HG03025 (cell line): ENCODE measurements around the gene ANKRD44.
A peak's percentile ranks its signal among the peaks of the same experiment; 100 is the strongest.
"Not testable (repeated sequence)": the region's sequence is repeated elsewhere in the genome, so short reads cannot be mapped to it uniquely, and the experiment has no call there.

ENCODE experiments used
- ATAC-seq: cut with Tn5 transposase; IDR thresholded peaks from one replicate; pipeline ENCODE4 v1.9.1; 2021; ENCODE audit warnings: mild to moderate bottlenecking, moderate library complexity; ENCODE audit not compliant: unreplicated experiment, low FRiP score

The ANKRD44 gene

DNA sequence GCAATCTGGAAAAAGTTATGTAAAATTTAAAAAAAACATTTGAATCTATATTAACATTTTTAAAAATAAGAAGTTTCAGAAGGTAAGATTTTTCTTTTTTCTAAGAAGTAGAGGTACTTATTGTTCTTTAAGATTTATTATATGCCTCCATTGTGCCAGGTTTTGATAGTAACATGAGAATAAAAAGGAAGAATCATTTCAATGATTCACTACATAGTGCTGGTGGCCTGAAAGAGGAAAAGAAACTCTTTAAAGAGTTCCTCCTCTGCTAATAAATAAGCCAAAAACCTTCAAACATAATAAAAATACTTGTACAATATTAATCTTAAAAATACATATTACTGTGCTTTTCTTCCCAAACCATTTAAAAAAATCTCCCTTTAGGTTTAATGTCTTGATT lies 69.0 kb downstream of the ANKRD44 start:
- no peak for ATAC-seq

DNA sequence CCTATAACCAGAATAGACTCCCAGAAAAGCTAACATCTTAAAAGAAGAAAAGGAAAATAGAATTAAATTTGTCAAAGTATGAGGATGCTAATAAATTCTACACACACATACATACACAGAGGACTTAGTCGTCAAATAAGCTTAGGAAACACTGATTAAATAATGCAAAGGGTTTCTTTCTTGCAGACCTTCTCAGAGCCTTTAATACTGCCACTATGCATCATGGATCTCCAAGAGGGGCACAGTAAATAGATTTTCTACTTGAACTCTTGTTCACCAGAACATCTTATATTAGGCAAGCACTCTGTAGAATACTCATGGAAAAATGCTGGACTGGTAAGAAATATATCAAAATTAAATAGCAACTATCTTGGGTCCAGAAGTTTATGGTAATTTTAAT lies 69.4 kb downstream of the ANKRD44 start:
- no peak for ATAC-seq

DNA sequence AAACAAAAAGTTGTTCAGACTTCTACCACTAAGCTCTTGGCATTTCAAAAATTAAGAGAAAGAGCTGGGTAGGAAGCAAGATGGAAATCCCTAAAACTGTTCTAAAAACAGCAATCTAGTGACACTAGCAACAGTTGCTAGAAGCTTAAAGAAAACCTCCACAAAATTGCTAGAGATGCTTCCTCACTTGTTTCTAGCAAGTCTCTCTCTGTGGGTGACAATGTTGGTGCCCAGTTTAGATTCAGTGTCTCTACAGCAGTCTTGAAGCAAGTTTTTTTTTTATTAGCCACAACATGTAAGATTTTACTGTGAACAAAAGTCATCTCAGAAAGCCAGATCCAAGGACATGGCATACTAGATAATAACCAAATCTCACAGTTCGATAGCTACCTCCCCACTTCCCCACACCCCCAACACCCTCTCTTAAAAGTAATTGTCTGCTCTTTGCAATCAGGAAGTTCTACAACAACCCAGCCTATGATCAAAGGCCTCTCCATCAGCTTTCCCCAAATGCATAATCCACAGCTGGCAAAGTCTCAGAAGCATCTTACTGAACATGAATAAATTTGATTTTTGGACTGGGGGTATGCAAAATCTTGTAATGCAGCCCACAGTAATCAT lies 70.0 kb downstream of the ANKRD44 start:
- no peak for ATAC-seq

DNA sequence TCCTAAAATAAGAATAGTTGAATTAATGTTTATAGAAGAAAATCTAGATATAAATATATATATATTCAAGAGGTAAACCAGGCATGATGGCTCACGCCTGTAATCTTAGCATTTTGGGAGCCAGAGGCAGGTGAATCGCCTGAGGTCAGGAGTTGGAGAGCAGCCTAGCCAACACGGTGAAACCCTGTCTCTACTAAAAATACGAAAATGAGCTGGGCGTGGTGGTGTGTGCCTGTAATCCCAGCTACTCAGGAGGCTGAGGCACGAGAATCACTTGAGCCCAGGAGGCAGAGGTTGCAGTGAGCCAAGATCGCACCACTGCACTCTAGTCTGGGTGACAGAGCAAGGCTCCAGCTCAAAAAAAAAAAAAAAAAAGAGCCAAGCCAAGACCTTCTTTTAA lies 70.6 kb downstream of the ANKRD44 start:
- ATAC-seq: not testable (repeated sequence)

DNA sequence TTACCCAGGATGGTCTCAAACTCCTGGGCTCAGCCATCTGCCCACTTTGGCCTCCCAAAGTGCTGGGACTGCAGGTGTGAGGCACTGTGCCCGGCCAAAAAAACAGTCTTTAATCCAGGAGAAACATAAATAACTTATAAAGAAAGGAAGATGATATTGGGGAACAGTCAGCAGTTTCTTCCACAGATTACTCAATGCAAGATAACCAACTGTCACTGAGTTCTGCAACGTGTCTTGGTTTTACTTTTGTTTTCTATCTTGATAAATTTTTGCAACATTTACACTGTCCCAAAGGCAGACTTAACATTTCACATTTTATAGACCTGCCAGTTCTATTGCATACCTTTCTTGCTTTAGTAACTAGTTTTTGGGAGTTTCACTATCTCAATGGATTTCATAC lies 71.1 kb downstream of the ANKRD44 start:
- peak; percentile 64 for ATAC-seq

DNA sequence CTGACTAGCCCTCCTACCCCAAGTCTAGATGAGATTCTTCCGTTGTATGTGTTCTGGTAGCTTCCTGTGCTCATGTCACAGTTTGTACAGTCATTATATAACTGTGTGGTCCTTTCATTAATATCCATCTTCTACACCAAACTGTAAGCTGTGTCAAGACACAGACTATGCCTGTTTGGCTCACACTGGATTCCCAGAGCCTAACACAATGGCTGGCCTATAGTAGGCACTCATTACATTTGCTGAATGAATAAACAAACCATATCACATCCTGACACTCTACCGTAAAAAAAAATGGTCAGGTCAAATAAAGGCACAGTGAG lies 72.6 kb downstream of the ANKRD44 start:
- ATAC-seq: peak; percentile 59

DNA sequence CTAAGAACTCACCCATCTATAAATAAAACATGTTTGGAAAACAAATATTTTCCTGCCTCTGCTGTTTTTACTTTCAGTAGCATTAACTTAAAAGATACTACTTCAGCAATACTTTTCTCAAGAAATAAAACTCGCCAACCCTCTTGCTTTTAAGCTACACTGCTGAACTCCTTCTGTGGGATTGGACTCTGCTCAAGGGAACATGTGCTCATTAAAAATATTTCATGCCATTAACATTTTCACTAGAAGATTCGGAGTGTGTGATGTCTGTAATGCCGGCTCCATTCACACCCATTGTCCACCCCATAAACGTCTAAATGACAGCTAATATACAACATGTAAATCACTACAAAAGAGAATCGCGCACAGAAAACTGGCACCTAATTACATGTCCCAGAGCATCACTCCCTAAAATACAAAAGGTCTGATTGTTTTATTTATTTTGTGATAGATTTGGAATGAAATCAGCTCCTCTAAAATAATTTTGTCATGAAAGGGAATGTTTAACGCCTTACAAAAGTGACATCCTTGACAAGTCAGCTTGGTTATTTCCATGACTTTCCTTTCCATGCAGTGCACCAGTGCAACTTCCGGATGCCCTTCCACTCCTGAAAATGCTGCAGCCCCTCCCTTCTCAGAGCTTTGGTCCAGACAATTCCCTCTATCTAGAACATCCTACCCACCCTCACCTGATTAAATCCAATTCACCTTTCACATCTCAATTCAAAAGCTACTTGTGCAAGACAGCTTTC lies 73.1 kb downstream of the ANKRD44 start:
- ATAC-seq: no peak

DNA sequence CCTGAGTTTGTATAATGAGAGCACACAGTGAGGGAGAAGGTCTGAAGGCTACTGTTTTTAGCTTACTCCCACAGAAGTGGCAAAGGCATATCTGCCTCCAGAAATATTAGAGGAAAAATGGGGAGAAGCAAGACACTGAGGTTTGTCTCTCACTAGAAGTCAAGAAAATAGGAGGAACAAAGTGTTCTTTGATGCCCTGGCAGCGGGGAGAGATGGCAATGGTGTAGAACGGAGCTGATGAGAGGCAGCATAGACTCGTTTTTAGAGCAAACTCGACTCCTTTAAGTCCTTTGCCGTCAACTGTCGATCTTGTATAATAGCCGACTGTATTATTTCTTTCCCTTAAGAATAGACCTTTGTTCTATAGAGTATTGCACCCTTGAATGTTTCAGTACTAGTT lies 73.8 kb downstream of the ANKRD44 start:
- no peak for ATAC-seq

DNA sequence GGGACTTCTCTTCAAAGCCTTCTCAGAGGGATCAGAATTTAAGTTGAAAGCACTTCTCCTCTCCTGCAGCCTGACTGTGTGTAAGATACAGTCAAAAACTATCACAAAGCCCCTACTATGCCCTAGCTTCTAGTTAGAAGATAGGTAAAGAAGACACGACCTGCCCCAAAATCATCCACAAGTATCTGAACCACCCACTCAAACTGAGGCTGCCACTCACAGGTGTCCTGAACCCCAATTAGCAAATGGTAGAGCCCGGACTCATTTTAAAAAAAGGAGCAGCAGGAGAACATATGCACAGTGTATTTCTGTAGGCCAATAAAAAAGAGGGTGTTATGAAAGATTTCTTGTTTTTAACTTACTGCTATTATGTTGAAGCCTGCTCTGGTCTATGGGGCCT lies 74.4 kb downstream of the ANKRD44 start:
- ATAC-seq: no peak

DNA sequence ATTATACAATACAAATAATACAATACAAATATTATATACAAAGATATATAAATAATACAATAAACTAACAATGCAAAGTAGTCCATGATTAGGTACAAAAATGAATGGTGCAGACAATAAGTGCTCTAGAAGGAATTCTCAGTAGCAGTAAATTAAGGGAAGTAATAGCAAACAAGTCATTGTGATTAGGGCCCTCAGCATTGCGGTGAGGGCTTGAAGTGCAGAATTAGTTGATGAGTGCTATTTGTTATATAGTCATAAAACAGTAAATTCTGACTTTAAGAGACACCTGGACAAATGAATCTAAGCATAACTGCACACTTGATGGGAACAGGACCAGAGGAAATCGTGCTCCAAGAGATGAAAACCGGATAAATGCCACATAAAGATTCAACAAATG lies 74.9 kb downstream of the ANKRD44 start:
- no peak for ATAC-seq

DNA sequence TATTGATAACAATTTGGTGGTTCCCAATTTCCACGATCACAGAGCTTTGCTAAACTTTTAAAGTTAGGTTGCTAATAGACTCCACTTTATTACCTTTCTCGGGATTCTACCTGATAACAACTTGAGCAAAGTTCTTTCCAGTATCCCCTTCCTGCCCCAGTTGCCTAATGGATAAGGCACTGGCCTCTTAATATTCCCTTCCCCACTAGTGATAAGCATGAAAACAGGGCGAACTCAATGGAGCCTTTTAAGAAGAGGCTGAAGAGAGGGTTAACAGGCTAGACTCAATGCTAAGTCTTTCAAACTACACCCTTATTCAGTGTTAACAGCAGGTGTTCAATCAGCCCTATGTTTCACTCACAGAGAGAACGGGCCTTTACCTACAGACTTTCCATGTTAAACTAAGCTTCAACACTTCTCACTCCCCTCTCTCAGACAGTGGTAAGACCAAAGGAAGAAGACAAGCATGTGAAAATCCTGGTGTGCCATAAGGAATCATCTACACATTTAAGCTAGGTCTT lies 75.8 kb downstream of the ANKRD44 start:
- ATAC-seq: no peak

DNA sequence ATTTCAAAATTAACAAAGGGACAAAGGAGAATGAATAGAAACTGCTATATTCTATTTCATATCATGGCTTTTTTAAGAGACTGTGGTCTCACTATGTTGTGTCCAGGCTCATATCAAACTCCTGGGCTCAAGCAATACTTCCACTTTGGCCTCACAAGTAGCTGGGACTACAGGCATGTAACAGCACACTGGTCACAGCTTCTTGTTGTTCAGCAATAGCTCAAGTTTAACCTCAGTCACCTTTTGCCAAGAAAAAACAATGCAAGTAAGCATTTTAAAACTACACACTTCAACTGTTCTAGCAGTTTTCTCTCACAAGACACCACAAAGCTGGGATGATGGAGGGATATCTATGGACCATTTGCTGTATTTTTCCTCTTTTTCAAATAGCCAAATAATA lies 77.1 kb downstream of the ANKRD44 start:
- no peak for ATAC-seq

DNA sequence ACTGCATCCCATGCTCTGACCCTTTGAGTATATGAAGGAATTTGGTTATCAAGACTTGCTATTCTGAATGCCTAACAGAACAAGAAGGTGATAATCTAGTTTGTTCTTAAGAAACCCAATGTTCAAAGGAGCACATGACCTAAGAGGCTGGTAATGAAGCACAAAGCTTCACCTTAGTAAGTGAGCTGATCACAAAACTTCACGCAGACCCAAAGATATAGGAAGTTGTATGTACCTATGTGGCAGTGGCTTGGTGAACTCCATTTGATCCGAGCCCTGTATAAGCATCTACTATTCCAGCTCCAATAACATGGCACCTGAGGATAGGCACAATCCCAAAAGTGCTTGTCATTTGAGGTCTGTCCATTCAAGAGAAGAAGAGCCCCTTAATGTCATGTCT lies 78.6 kb downstream of the ANKRD44 start:
- no peak for ATAC-seq

DNA sequence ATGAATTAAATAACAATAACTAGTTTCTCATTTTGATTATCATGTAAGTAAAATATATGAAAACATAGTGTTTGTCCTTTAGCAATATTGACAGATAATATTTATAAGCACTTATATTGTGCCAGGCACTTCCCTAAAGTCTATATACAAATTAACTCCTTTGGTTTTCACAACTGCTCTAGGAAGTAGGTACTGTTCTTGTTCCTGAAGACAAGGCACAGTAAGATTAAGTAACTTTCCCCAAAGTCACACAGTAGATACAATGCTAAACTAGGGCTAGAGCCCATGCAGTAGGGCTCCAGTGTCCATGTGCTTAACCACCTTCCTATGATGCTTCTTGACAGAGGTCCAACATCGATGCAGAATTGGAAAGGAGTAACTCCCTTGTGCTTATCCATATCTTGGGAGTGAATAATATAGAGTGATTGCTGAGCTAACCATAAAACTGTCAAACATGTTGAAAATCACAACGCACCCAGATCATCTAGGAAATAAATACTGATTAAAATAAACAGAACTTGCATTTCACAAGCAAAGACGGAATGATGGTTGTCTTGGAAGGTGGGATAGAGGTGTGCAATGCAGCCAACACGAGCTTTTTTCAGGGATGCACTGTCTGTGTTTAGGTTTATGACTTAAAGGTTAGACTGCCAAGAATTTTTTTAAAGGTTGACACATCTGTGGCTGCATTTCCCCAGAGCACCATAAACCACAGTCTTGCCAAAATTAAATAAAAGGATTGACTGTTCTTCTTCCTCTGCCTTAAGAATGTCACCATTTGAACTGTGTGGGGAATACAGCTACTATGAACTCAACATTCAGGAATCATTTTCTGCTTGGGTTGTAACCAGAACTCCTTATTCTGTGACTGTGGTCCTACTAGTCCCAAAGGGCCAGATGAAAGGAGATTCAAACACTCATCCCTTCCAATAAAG lies 80.8 kb downstream of the ANKRD44 start:
- no peak for ATAC-seq

DNA sequence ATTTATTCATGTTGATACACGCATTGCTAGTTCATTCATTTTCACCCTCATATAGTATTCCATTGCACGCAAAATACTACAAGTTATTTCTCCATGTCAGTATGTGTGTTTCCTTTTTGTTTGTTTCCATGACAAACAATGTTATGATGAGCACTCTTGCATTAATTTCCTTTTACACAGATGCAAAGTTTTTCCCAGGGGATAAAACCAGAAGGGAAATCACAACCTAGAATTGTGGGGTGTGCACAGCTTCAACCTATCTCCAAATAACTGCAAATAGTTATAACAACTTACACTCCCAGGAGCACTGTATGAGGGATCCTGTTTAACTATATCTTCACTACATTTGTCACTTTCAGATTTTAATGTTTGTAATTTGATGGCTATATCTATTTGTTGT lies 87.1 kb downstream of the ANKRD44 start:
- ATAC-seq: no peak

DNA sequence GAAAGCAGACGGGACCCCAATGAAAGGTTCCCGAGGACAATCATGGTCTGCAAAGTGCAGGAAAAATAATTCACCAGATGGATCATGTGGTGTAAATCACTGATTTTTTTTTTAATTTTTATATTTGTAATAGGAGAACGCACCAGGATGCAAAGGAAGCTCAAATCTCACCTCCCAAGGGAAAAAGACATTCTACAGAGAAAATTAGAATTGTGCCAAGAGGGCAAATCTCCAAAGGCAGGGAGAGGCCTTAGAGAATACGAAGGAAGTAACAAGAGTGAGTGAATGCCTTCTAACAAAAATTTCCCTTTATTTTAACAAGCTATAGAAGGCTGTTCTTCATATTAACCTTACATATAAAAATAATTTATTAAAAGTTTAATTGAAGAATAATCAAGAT lies 90.9 kb downstream of the ANKRD44 start:
- no peak for ATAC-seq

DNA sequence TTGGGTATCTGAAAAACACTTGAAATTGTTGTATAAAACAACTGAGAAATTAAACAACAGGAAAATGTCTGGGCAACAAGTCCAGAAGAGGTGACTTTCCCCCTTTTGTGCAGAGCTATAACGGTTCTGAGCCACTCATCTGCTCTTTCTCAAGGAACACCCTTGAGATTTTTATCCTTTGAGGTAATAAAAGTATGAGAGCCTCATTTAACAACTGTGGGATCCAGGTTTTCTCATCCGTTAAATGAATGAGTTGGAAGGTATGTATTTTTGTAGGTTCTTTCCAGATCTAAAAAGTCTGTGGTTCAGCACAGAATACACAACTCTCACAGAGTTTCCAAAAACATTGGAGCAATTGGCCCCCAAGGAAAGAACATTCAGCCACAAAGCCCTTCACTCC lies 93.0 kb downstream of the ANKRD44 start:
- ATAC-seq: no peak

DNA sequence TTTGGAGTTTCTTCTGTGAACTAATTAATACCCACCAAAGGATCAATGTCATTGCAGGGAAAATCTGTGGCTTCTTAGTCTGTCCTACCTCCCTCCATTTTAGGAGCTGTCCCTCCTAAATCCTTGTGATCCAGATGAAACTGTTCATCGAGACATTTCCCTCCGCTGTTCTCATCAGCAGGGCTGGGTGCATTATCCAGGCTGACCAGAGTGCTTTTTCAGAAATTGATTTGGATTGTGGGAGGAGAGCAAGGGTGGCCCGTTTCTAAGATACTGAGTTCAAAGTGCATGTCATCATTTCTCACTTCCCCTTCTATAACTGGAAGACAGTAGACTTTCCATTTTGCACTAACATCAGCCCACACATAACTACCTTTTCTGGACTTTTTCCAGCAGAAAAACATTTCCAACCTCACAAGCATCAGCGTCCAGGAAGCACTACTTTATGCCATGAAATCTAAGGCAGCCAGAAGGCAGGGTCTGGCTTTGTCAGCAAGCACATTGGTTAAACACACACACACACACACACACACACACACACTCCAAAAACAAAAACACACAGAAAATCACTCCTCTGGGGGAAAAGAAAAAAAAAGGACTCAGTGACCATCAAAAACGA lies 94.1 kb downstream of the ANKRD44 start:
- peak; percentile 67 for ATAC-seq

DNA sequence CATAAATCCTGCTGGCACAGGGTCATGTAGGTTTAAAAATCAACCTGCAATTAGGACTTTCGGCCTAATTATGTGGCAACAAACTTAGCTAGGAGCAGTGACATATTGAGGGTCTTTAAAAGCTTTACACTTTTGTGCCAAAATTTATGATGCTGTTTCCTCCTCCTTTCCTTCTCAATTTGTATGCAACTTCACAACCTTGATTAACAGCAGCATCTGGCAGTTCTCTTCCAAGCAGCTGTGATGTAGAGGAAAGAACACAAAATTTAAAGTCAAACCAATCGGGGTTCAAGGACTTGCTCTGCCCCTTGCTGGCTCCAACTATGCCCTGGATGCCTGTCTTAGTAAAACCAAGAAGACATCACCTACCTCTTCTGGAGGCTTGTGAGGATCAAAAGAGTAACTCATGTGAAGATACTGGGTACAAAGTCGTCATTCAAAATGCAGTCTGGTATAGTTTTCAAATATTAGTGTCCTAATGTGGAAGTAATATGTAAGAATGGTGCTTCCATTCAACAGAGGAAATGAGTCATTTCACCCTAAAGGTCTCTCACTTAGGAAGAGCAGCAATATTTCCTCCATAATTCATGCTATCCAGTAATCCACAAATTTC lies 94.7 kb downstream of the ANKRD44 start:
- ATAC-seq: peak; percentile 22
